Measurements from ENCODE around the gene DPEP2. TPM values are rescaled to one million over a fixed set of nuclear protein-coding genes. Genes with fewer than 3 reads are reported as not detected.

DPEP2 gene
- total and polyA plus RNA-seq, 10 of the 15 experiments (the other 5 are each of a cell fraction or from before 2014, with no cell fraction given): 0.04 to 4.0 (median 2.1) TPM

DNA sequence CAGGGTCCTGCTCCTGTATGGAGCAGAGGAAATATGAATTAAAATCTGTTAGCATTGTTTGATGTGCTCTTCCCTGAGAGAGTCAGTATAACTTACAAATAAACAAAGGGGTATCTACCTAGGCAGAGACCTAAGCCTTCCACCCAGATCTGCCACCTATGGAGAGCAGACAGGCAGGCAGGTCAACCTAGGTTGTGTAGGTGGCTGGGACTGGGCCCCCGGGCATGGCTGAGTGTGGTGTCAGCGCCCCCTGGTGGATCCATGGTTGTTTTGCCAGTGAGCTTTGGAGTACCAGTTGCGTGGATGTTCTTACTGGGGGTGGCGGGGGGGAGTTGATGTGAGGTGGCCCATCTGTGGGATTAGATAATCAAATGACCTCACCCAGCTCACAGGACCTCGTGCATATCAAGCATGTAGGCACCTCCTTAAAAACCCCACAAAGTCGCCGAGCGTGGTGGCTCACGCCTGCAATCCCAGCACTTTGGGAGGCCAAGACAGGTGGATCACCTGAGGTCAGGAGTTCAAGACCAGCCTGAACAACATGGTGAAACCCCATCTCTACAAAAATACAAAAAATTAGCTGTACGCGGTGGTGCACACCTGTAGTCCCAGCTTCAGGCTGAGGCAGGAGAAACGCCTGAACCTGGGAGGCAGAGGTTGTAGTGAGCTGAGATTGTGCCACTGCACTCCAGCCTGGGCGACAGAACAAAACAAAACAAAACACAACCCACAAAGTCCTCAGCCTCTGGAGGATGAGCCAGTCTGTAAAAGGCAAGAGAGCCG is 41.4 kb upstream of the DPEP2 start:
- ChIA-PET POLR2A (interaction anchor here (0.5 kb wide), 1 partner anchor 549 kb away, joined by 3 read pairs; no protein-coding TSS in a partner anchor), SMC1A (ENCODE audit: uncharacterized antibody, unreplicated experiment) (interaction anchor here (0.6 to 2.1 kb wide), 22 partner anchors 17 to 243 kb away, joined by 3 to 12 read pairs (median 4); partner anchors contain the start of genes NRN1L and PSMB10), RAD21 (ENCODE audit: unreplicated experiment) (interaction anchor here (0.6 to 1.6 kb wide), 20 partner anchors 18 to 520 kb away, joined by 3 to 14 read pairs (median 3); partner anchors contain the start of genes DDX28, DPEP2, DUS2 and GFOD2), CTCF (interaction anchor here (0.5 to 3.0 kb wide), 59 partner anchors 10 to 1722 kb away, joined by 3 to 27 read pairs (median 5); partner anchors contain the start of genes DDX28, DPEP2NB, DUS2 and LCAT)
- H3K9me3 ChIP-seq (replicated peaks; ENCODE audit: control insufficient read depth, insufficient read depth, low read length): no peaks in the 10 kb centered on the region
- 56% methylated on average over 14 of the region's 14 CpGs for WGBS (ENCODE audit: insufficient coverage, insufficient replicate concordance, low lambda C conversion rate, missing lambda C conversion rate)
- no peaks in the 10 kb centered on the region for H4K20me1 ChIP-seq (ENCODE audit: control insufficient read depth, insufficient read depth)
- no peaks in the 10 kb centered on the region for H3K27me3 ChIP-seq (replicated peaks in 1 of 2; ENCODE audit: control insufficient read depth in 2 of 2, insufficient read depth in 2 of 2, low read length in 1 of 2)
- H3K9ac ChIP-seq (ENCODE audit: control insufficient read depth, insufficient read depth, low read length): no peak overlapping the region
- H3K79me2 ChIP-seq (ENCODE audit: control insufficient read depth, insufficient read depth, low read length): no peaks in the 10 kb centered on the region; the same call in 1 of the 2 replicates
- peaks cover 0 to 1% of the 10 kb centered on the region in 2 experiments; a peak in 2 of 4 replicates for H3K36me3 ChIP-seq (ENCODE audit: control insufficient read depth in 2 of 2, insufficient read depth in 2 of 2, low read length in 1 of 2)
- peak overlapping the region; percentile 4; the same call in 1 of the 2 replicates for H3K27ac ChIP-seq (ENCODE audit: control insufficient read depth, insufficient read depth)
- FAIRE-seq (peak; percentile 18), ATAC-seq (peak; percentile 97), DNase-seq (ENCODE audit: low read depth, low spot score) (peak; percentile 47)
- H2AFZ ChIP-seq (ENCODE audit: control insufficient read depth, low read depth, low read length): no peak overlapping the region
- in situ Hi-C loops (cut with MboI): loop anchor here (5.0 kb wide), 2 partner anchors 163 to 223 kb away; no protein-coding TSS in a partner anchor
- no peak overlapping the region for H3K4me2 ChIP-seq (ENCODE audit: control insufficient read depth, insufficient read depth)
- peaks cover 17% of the 10 kb centered on the region for H3K4me1 ChIP-seq (ENCODE audit: control insufficient read depth, insufficient read depth, low read length)
- TSS peak; percentile 41 for BruUV-seq (replicated peaks)
- intact Hi-C loops (cut with micrococcal nuclease; ENCODE audit: unreplicated experiment): loop anchor here (1.0 to 5.0 kb wide), 6 partner anchors 47 to 224 kb away; partner anchors contain the start of genes PSMB10 and SLC12A4
- no peak overlapping the region for H3K4me3 ChIP-seq
- TF ChIP-seq RUNX3 (IDR thresholded peaks at IDR 0.05; ENCODE audit: low read length) (peak; percentile 36), NFIC (IDR thresholded peaks at IDR 0.05; ENCODE audit: low read depth, low read length) (no peak), EGR1 (IDR thresholded peaks at IDR 0.05; ENCODE audit: borderline replicate concordance in 1 of 2, low read depth in 2 of 2, low read length in 2 of 2) (peak in 1 of 2 experiments; percentile 39; a peak in 1 of 3 replicates), CREB1 (IDR thresholded peaks at IDR 0.05; ENCODE audit: low read depth) (0 out of 2 replicates have a peak, but pooled peaks have one; percentile 30), NR2F1 (conservative IDR thresholded peaks at IDR 0.05) (0 out of 2 replicates have a peak, but pooled peaks have one; percentile 45), RB1 (IDR thresholded peaks at IDR 0.05; ENCODE audit: borderline replicate concordance) (peak; percentile 38; the same call in 1 of the 2 replicates), RAD21 (IDR thresholded peaks at IDR 0.05; ENCODE audit: insufficient read depth, low read depth, low read length) (peak; percentile 95), SMC3 (IDR thresholded peaks at IDR 0.05; ENCODE audit: borderline replicate concordance, low read length) (peak; percentile 96), IKZF2 (IDR thresholded peaks at IDR 0.05) (0 out of 4 replicates have a peak, but pooled peaks of 1 of the 2 experiments have one; percentile 15), ZNF217 (IDR thresholded peaks at IDR 0.05) (no peak), SMARCA5 (IDR thresholded peaks at IDR 0.05) (peak; percentile 65; the same call in 1 of the 2 replicates)
- TF ChIP-seq, protein P1, sequence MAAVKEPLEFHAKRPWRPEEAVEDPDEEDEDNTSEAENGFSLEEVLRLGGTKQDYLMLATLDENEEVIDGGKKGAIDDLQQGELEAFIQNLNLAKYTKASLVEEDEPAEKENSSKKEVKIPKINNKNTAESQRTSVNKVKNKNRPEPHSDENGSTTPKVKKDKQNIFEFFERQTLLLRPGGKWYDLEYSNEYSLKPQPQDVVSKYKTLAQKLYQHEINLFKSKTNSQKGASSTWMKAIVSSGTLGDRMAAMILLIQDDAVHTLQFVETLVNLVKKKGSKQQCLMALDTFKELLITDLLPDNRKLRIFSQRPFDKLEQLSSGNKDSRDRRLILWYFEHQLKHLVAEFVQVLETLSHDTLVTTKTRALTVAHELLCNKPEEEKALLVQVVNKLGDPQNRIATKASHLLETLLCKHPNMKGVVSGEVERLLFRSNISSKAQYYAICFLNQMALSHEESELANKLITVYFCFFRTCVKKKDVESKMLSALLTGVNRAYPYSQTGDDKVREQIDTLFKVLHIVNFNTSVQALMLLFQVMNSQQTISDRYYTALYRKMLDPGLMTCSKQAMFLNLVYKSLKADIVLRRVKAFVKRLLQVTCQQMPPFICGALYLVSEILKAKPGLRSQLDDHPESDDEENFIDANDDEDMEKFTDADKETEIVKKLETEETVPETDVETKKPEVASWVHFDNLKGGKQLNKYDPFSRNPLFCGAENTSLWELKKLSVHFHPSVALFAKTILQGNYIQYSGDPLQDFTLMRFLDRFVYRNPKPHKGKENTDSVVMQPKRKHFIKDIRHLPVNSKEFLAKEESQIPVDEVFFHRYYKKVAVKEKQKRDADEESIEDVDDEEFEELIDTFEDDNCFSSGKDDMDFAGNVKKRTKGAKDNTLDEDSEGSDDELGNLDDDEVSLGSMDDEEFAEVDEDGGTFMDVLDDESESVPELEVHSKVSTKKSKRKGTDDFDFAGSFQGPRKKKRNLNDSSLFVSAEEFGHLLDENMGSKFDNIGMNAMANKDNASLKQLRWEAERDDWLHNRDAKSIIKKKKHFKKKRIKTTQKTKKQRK (IDR thresholded peaks at IDR 0.05; ENCODE audit: low read depth, low read length): no peak
- TF ChIP-seq, protein P2, sequence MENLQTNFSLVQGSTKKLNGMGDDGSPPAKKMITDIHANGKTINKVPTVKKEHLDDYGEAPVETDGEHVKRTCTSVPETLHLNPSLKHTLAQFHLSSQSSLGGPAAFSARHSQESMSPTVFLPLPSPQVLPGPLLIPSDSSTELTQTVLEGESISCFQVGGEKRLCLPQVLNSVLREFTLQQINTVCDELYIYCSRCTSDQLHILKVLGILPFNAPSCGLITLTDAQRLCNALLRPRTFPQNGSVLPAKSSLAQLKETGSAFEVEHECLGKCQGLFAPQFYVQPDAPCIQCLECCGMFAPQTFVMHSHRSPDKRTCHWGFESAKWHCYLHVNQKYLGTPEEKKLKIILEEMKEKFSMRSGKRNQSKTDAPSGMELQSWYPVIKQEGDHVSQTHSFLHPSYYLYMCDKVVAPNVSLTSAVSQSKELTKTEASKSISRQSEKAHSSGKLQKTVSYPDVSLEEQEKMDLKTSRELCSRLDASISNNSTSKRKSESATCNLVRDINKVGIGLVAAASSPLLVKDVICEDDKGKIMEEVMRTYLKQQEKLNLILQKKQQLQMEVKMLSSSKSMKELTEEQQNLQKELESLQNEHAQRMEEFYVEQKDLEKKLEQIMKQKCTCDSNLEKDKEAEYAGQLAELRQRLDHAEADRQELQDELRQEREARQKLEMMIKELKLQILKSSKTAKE (IDR thresholded peaks at IDR 0.05; ENCODE audit: low read depth, poor library complexity, severe bottlenecking): peak; percentile 22
- TF ChIP-seq, protein P3, sequence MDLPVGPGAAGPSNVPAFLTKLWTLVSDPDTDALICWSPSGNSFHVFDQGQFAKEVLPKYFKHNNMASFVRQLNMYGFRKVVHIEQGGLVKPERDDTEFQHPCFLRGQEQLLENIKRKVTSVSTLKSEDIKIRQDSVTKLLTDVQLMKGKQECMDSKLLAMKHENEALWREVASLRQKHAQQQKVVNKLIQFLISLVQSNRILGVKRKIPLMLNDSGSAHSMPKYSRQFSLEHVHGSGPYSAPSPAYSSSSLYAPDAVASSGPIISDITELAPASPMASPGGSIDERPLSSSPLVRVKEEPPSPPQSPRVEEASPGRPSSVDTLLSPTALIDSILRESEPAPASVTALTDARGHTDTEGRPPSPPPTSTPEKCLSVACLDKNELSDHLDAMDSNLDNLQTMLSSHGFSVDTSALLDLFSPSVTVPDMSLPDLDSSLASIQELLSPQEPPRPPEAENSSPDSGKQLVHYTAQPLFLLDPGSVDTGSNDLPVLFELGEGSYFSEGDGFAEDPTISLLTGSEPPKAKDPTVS (IDR thresholded peaks at IDR 0.05; ENCODE audit: low read depth, low read length): no peak

All from GM12878 (cell line).